Measurements from ENCODE around the gene MMP11.

MMP11 gene

GRCh38 chr22:23760056-23760455 lies 12.6 kb upstream of the MMP11 start:
- DNase-seq (ENCODE audit: low read depth) = no peak

GRCh38 chr22:23762842-23763578 lies 9.6 kb upstream of the MMP11 start, which contains the start of gene C22orf15:
C22orf15 (plus strand) TSS chr22:23762990; CDS start chr22:23763307, 317 bp downstream.
- DNase-seq (ENCODE audit: low read depth) = no peak

DNA sequence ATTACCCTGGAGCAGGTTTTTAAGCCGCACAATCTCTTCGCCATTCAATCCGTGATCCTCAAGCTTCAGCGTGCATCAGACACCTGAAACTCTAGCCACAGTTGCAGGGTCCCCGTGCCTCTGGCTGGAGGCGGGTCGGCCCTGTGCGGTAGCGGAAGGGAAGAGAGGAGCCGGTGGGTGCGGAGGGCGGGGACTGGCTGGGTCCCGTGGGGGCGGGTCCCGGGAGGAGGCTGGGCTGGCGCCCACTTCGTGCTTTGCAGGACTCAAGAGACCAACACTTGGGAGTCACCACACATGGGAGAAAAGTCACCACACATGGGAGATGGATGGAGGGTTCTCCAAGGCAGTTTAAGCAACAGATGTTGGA lies 9.1 kb upstream of the MMP11 start:
- peak; percentile 43 for DNase-seq (ENCODE audit: low read depth)

- DNase-seq (ENCODE audit: low read depth) = no peak
Observed at GRCh38 chr22:23763954-23764353, 8.7 kb upstream of the MMP11 start.

DNA sequence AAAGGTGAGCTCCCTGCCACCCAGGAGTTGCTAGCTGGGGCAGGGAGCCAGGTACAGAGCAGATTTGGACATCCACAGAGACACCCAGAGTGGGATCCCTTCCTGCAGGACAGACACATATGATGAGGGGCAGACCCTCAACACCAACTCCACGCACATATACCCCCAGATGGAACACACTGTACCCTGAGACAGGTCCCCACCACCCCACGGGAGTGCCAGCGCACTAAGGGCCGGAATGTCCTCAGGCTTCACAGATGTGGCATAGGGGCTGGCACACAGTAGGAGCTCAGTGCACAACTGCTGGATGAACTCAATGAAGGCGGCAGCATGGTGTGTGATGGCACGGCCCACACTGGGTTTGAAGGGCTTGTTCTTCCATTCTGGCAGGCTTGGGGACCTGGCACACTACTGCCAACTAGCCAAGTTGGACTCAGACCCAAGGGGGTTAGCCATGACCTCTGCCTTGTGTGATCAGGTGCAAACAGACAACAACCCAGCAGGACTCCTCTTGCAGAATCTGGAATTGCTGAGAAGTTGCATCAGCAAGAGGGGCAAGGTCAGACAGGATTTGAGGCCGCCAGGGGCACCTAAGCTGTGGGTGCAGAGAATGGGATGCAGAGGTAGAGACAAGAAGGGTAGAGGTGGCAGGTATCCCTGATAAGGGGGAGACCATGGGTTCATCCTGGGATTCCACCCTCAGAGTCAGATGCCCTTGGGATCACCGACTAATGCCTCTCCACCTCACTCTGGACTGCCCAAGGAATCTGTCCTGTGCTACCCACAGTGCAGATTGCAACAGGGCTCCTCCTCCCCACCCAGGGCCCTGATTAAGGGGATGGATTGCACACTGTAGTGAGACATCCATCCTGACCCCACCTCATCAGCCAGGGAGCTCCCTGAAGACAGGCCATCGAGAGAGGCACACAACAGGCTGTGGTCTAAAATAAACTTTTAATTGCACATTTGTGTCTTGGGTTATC lies 7.5 kb upstream of the MMP11 start:
- no peak for DNase-seq (ENCODE audit: low read depth)

DNA sequence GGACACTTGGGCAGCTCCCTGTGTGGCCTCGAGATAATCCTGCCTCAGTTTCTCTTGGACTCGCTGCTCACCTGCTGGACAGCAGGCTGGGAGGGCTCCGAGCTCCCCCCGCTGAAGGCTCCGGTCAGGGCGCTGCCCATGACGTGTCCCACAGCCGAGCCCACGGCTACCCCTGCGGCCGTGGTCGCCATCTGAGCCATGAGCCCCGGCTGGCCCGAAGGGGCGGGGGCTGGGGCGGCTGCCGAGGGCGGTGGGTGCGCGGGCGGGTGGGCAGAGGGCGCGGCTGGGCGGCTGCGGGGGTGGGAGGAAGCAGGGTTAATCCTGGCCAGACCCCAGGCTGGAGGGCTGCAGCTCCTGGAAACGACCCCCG lies 5.4 kb upstream of the MMP11 start:
- DNase-seq (ENCODE audit: low read depth) = no peak

DNA sequence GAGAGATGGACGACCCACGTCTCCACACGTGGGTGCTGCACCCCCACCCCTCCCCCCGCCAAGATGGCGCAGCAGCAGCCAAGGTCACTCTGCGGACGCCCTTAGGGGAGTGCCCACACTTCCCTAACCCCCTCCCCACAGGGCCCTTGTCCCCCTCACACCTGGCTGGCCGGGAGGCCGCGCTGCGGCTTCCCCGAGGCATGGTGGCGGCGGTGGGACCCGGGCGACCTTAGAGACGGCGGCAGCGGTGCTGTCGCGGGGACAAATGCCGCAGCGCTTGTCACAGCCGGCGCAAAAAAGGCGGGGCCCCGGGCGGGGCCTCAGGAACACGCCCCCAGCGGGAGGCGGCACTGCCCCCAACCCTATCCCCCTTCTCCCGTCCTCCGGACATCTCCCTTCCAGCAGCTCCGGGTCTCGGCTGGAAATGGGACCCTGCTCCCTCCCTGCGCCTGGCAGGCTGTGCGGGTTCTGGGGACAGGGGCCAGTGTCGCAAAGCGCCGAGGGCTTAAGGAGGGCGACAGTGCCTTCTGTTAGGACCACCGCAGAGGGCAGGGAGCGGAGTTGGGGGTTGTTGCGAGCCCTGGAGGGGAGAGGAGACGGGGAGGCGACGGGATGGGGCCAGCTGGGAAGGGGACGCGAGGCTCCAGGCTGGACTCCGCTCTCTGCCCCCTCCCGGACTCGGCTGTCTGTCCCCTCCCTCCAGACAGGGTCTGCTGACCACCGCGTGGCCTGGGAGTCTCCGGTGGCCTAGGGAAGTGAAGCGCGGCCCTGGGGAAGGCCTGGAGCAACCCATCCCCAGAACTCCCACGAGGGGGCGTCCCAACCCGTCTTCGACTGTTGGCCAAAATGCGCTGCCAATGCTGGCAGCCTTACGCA lies 4.7 kb upstream of the MMP11 start, which contains the start of gene CHCHD10:
Gene CHCHD10 (minus strand): TSS at position 300 of the 876 bp plus-strand sequence. CDS start 98 bp downstream, at position 202.
- peak; percentile 63 for DNase-seq (ENCODE audit: low read depth)

DNA sequence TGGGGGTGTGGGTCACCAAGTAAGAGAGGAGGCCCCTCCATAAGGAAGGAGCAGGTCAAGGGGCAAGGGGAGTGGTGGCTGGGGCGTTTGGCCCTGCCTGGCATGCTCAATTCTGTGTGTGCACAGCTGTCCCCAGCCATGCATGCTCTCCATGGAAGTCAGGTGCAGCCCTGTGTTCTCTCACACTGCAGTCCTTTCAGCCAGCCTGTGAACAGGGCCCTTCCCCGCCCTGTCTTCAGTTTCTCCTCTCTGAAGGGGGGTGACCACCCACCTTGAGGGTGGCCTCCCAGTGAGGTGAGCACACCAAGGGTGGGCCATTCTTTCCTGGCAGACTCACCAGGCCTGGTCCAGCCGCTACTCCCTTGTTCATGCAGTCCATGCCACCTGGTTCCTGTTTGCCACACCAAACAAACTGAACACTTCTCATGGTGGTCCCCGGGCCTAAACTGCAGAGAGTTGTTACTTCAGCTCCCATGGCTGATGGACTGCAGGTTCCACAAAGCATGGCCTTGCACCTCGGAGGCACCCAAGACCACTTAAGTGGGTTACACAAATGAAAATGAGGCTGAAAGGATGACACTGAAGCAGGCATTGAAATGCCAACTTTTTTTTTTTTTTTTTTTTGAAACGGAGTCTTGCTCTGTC lies 3.2 kb upstream of the MMP11 start:
- no peak for DNase-seq (ENCODE audit: low read depth)

DNA sequence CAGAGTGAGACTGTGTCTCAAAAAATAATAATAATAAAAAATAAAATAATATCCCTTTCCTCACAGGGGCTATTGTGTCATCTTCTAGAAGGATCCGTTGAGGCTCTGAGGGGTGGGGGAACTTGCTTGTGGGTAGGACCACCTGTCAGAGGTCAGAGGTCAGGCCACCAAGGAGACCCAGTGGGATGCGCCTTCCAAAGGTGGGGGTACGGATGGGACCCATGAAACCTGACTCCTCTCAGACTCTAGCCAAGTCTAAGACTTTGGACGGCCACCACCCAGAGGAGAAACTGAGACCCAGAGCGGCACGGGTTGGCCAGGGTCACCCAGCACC lies 367 bp upstream of the MMP11 start:
- no peak for DNase-seq (ENCODE audit: low read depth)

- DNase-seq (ENCODE audit: low read depth) = no peak
Observed at GRCh38 chr22:23773483-23774113, 949 bp downstream of the MMP11 start.

DNA sequence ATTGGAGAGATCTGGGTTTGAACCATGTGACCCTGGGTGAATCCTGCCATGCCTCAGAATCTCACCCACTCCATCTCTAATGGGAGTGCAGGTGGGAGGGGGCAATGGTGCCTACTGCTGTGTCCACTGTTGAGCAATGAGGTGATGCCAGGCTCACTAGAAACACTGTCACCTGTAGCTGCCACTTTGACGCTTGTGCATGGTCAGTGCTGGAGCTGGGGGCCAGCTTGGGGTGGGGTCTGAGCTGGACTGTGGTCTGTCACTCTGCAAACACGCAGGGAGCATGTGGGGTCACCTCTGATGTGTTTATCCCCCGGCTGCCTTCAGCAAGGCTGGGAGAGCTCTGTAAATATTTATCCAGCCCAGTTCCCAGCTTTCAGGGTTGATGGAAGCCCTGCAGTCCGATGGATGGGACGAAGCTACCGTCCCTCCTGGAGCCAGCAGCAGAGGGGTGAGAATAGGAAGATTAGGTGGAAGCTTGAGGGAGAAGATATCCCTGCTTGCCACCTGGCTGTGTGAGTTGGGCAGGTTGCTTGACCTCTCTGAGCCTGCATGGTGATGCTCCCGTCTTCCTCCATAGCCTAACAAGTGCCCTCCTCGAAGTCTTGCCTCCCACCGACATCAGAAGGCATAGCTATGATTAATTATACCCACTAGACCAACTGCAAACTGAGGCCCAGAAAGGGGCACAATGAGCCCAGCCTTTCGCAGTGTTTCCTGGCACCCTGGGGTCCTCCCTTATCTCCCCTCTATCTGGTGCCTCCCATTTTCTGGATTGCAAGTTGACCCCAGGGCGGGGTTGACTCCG lies 1.7 kb downstream of the MMP11 start:
- DNase-seq (ENCODE audit: low read depth) = no peak

GRCh38 chr22:23774922-23775436 lies 2.3 kb downstream of the MMP11 start:
- no peak for DNase-seq (ENCODE audit: low read depth)

- DNase-seq (ENCODE audit: low read depth) = no peak
Observed at GRCh38 chr22:23775779-23776375, 3.2 kb downstream of the MMP11 start.

DNA sequence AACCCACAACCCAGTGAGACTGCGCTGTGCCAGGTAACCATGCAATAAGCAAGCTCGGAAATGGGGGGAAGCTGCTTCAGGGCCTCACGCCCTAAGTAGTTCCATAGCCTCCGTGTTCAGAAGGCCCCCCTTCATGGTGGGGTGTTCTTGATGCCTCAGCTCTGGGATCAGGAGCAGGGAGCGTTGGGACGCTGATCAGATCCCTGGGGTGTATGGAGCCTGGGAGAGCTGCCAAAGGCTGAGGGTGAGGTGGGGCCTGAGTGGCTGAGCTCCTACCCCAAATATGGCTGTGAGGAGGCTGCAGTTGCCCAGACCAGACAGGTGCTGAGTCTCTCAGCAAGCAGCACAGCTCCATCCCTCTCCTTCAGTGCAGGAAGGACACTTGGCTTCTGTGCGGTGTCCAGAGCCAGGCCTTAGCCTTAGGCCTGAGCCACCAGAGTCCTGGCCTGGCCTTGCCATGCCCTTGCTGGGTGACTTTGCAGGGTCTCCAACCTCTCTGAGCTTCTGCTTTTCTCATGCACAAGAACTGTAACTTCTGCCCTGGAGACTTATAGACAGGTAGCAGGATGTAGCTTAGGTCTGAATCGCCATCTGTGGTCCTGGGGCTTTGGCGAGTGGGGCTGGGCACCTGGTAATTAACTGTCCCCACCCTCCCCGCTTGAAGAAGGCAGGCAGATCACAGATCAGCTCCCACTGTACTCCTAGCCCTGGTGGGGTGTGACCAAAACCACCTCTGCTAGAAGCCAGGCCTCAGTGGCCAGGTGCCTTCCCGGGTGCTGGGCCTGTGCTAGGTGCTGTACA lies 5.3 kb downstream of the MMP11 start:
- DNase-seq (ENCODE audit: low read depth) = no peak

DNA sequence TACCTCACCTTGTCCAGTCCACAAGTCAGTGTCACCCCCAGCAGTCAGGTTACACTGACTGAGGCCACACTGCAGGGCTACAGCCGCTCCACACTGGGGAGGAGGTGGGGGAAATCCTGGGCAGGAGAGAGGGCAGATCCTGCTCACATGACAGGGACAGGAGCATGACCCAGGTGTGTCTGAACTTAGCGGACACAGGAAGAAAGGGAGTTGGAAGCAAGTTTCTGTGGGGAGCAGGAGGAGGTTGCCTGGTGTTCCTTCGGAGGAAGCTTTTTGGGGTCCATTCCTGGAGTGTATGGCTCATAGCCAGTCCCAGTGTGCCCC lies 5.9 kb downstream of the MMP11 start:
- no peak for DNase-seq (ENCODE audit: low read depth)

GRCh38 chr22:23779083-23779482 lies 6.4 kb downstream of the MMP11 start:
- no peak for DNase-seq (ENCODE audit: low read depth)

- no peak for DNase-seq (ENCODE audit: low read depth)
Observed at GRCh38 chr22:23779731-23780130, 7.1 kb downstream of the MMP11 start.

GRCh38 chr22:23780146-23780748 lies 7.6 kb downstream of the MMP11 start:
- DNase-seq (ENCODE audit: low read depth) = no peak

- DNase-seq (ENCODE audit: low read depth) = no peak
Observed at GRCh38 chr22:23781065-23781464, 8.4 kb downstream of the MMP11 start.
